Endothelial cell of umbilical vein (primary cell): ENCODE results near the gene LAMA4. TPM values are rescaled to one million over a fixed set of nuclear protein-coding genes. Genes with fewer than 3 reads are reported as not detected.

ENCODE experiments used
- BruUV-seq: library from RNA; stranded (reverse); fragments of 400-500 nt; replicated peaks from 2 replicates; lab custom pipeline; 2021; lab: Mats Ljungman, UMichigan
- CTCF ChIA-PET: fragments of 300-600, 350-600 bp; sonication (Branson Sonifier 250); formaldehyde crosslinking; loops from one replicate; lab custom pipeline; 2021; ENCODE audit warnings: antibody characterized with exemption, inconsistent platforms; lab: Charles Lee
- POLR2A ChIA-PET: fragments of 300-600, 350-600 bp; sonication (Branson Sonifier 250); formaldehyde crosslinking; loops from one replicate; lab custom pipeline; 2021; ENCODE audit warnings: antibody characterized with exemption, inconsistent platforms; lab: Charles Lee
- DNase-seq: peaks from one replicate; pipeline ENCODE4 v3.0.0-alpha.2; 2011; ENCODE audit warnings: low read depth, low spot score
- FAIRE-seq: peaks from 2 replicates; lab custom pipeline; 2011; peaks lifted over from hg19 to GRCh38; lab: Jason Lieb, UNC
- H2AFZ ChIP-seq: 2 replicates; pipeline ENCODE4 v1.6.0; 2012; ENCODE audit warnings: low read depth, low read length, control low read depth, inconsistent platforms
- H3K27ac ChIP-seq: 2 replicates; pipeline ENCODE4 v1.5.1; 2011; ENCODE audit warnings: low read depth, mild to moderate bottlenecking, control low read depth, low read length, moderate library complexity; ENCODE audit not compliant: insufficient read depth
- H3K27me3 ChIP-seq, 2 experiments: 2 replicates each; pipeline versions ENCODE4 v1.6.0 to v1.6.1; 2011; ENCODE audit warnings: low read length in 2 of 2, mixed read lengths in 1 of 2; ENCODE audit not compliant: control insufficient read depth in 2 of 2, insufficient read depth in 2 of 2
- H3K36me3 ChIP-seq, 2 experiments: 2 replicates in 1 of 2; 3 replicates in 1 of 2; pipeline ENCODE4 v1.5.1; 2011; ENCODE audit warnings: low read length in 2 of 2, mild to moderate bottlenecking in 1 of 2, moderate library complexity in 1 of 2; ENCODE audit not compliant: control insufficient read depth in 2 of 2, insufficient read depth in 2 of 2; ENCODE audit errors: extremely low read depth in 1 of 2
- H3K4me1 ChIP-seq: 3 replicates; pipeline ENCODE4 v1.5.1; 2011; ENCODE audit warnings: mild to moderate bottlenecking, low read length; ENCODE audit not compliant: control insufficient read depth, insufficient read depth; ENCODE audit errors: extremely low read depth
- H3K4me2 ChIP-seq: 2 replicates; pipeline ENCODE4 v1.6.1; 2011; ENCODE audit warnings: low read length, control low read depth, mixed read lengths; ENCODE audit not compliant: insufficient read depth
- H3K4me3 ChIP-seq, 3 experiments: fragments of 200-600 bp in 1 of 3; sonication (generic), shearing (Covaris generic) in 1 of 3; replicated peaks in 1 of 3; 2 replicates each; pipeline ENCODE4 v1.5.1; 2011 to 2016; ENCODE audit warnings: control low read depth in 3 of 3, low read length in 3 of 3, mild to moderate bottlenecking in 2 of 3, inconsistent platforms in 1 of 3, low read depth in 1 of 3, moderate library complexity in 1 of 3; ENCODE audit not compliant: insufficient read depth in 1 of 3
- H3K79me2 ChIP-seq: 2 replicates; pipeline ENCODE4 v1.6.0; 2012; ENCODE audit warnings: low read length, inconsistent platforms; ENCODE audit not compliant: control insufficient read depth, insufficient read depth
- H3K9ac ChIP-seq: replicated peaks from 2 replicates; pipeline ENCODE3; 2011; ENCODE audit warnings: low read length, control low read depth; ENCODE audit not compliant: insufficient read depth; ENCODE audit errors: extremely low read depth
- H3K9me1 ChIP-seq: replicated peaks from 3 replicates; pipeline ENCODE4 v1.6.0; 2011; ENCODE audit warnings: mild to moderate bottlenecking, low read length; ENCODE audit not compliant: control insufficient read depth, insufficient read depth; ENCODE audit errors: extremely low read depth
- H3K9me3 ChIP-seq: replicated peaks from 2 replicates; pipeline ENCODE4 v1.5.1; 2012; ENCODE audit warnings: low read length, inconsistent platforms; ENCODE audit not compliant: control insufficient read depth, insufficient read depth
- H4K20me1 ChIP-seq: replicated peaks from 2 replicates; pipeline ENCODE3; 2011; ENCODE audit warnings: mild to moderate bottlenecking, low read length; ENCODE audit not compliant: control insufficient read depth, insufficient read depth; ENCODE audit errors: extremely low read depth
- CTCF ChIP-seq, 2 donors: IDR thresholded peaks; 1 replicate in 1 of 2; 2 replicates in 1 of 2; pipeline ENCODE4 v1.5.1; 2011; ENCODE audit warnings: low read length in 2 of 2, mild to moderate bottlenecking in 2 of 2, moderate library complexity in 2 of 2, control low read depth in 1 of 2, inconsistent platforms in 1 of 2, low read depth in 1 of 2; ENCODE audit not compliant: insufficient read depth in 1 of 2; ENCODE audit errors: extremely low read depth in 1 of 2
- EZH2 ChIP-seq: IDR thresholded peaks from 2 replicates; pipeline ENCODE4 v1.6.1; 2012; ENCODE audit warnings: borderline replicate concordance, low read depth, mild to moderate bottlenecking, moderate library complexity, low read length, inconsistent platforms; ENCODE audit not compliant: severe bottlenecking
- FOS ChIP-seq: IDR thresholded peaks from 2 replicates; pipeline ENCODE4 v1.6.1; 2011; ENCODE audit warnings: mild to moderate bottlenecking, low read length, moderate library complexity, borderline replicate concordance; ENCODE audit not compliant: insufficient read depth
- GATA2 ChIP-seq: IDR thresholded peaks from 2 replicates; pipeline ENCODE4 v1.7.0; 2011; ENCODE audit warnings: low read depth, mild to moderate bottlenecking, moderate library complexity, mixed read lengths, low read length; ENCODE audit not compliant: insufficient read length, insufficient read depth
- JUN ChIP-seq: IDR thresholded peaks from 2 replicates; pipeline ENCODE4 v1.6.1; 2011; ENCODE audit warnings: borderline replicate concordance, low read depth; ENCODE audit not compliant: insufficient read length, insufficient read depth
- MAX ChIP-seq: IDR thresholded peaks from 2 replicates; pipeline ENCODE4 v1.6.1; 2011; ENCODE audit not compliant: insufficient read depth, insufficient read length
- MYC ChIP-seq: IDR thresholded peaks from one replicate; pipeline ENCODE4 v1.6.1; 2011; ENCODE audit warnings: mild to moderate bottlenecking, low read depth, low read length
- POLR2A ChIP-seq: IDR thresholded peaks from 2 replicates; pipeline ENCODE4 v1.6.1; 2012; ENCODE audit warnings: low read depth, mild to moderate bottlenecking, control low read depth, low read length
- POLR2AphosphoS5 ChIP-seq: IDR thresholded peaks from 2 replicates; pipeline ENCODE4 v1.6.1; 2012; ENCODE audit warnings: low read depth, mild to moderate bottlenecking, control low read depth, low read length, moderate library complexity; ENCODE audit not compliant: insufficient read depth
- dilution Hi-C: fragments of 300-500 bp; cut with MboI; formaldehyde crosslinking; loops from one replicate; pipeline ENCODE4 v1.15.0; 2019; ENCODE audit warnings: low sequenced_read_pairs; ENCODE audit not compliant: extremely low pct_ligation_motif_present
- intact Hi-C: fragments of 100-400 bp; cut with micrococcal nuclease; formaldehyde crosslinking; loops from one replicate; pipeline ENCODE4 v1.10.0; 2022
- polyA plus RNA-seq, 4 experiments: library from polyadenylated mRNA; depleted of rRNA in 3 of 4; stranded (reverse) in 3 of 4; unstranded in 1 of 4; fragments of >200 nt; gene quantifications; 2 replicates each; pipeline versions ENCODE4 v1.2.1 to v1.2.3, GENCODE V29; 2011 to 2012; ENCODE audit warnings: missing spikeins in 1 of 4
- total RNA-seq: library from RNA; stranded (reverse); gene quantifications from 2 replicates; pipeline ENCODE4 v1.2.3, GENCODE V29; 2021

Gene LAMA4
- total and polyA plus RNA-seq, 2 donors (not counting 3 experiments of a cell fraction or from before 2014, with no cell fraction given): 384 to 629 TPM

GRCh38 chr6:112117554-112117953 is 136.8 kb downstream of the LAMA4 start:
- Histone ChIP-seq H3K36me3 (peaks cover 57 to 69% of the 10 kb centered on the region in 2 experiments), H3K4me1 (peaks cover 12% of the 10 kb centered on the region), H3K9me3 (no peaks in the 10 kb centered on the region), H2AFZ (no peak overlapping the region), H3K27ac (peak overlapping the region; percentile 40), H3K4me2 (no peak overlapping the region), H4K20me1 (no peaks in the 10 kb centered on the region), H3K79me2 (no peaks in the 10 kb centered on the region), H3K4me3 (no peak overlapping the region), H3K9me1 (no peaks in the 10 kb centered on the region), H3K27me3 (no peaks in the 10 kb centered on the region), H3K9ac (no peak overlapping the region)
- ChIA-PET CTCF (interaction anchor here (0.6 kb wide), 1 partner anchor 17 kb away, joined by 3 read pairs; no protein-coding TSS in a partner anchor), POLR2A (no interaction called here)
- peak; percentile 8 for FAIRE-seq
- peak; percentile 38 for DNase-seq
- intact Hi-C loops (no loop called here), dilution Hi-C loops (no loop called here)
- no peak for TF ChIP-seq MYC
- no peak for TF ChIP-seq JUN
- no peak for TF ChIP-seq POLR2AphosphoS5
- TF ChIP-seq CTCF (IDR thresholded peaks at IDR 0.05; ENCODE audit: extremely low read depth in 1 of 2, insufficient read depth in 1 of 2, low read depth in 1 of 2, low read length in 2 of 2): no peak
- no peak for TF ChIP-seq MAX
- TF ChIP-seq GATA2: no peak
- no peak for TF ChIP-seq EZH2
- TF ChIP-seq FOS: peak; percentile 78
- TF ChIP-seq POLR2A: no peak
- BruUV-seq: no TSS peak
